GM18909 (cell line): ENCODE results near the gene NSUN5.

Experiments used
- ATAC-seq: cut with Tn5 transposase; IDR thresholded peaks from one replicate; pipeline ENCODE4 v1.9.1; 2021; ENCODE audit warnings: mild to moderate bottlenecking; ENCODE audit not compliant: unreplicated experiment, poor library complexity

NSUN5 gene

GRCh38 chr7:73308665-73309214 lies at the start of gene NSUN5:
NSUN5 (minus strand) TSS chr7:73308826; CDS start chr7:73308790, 36 bp downstream.
- ATAC-seq = peak; percentile 87

- no peak for ATAC-seq
These were observed 47.5 kb upstream of the NSUN5 start for GRCh38 chr7:73356159-73356558.

- no peak for ATAC-seq
These were observed 46.2 kb upstream of the NSUN5 start for GRCh38 chr7:73354821-73355220.

- ATAC-seq = no peak
These were observed 45.6 kb upstream of the NSUN5 start for GRCh38 chr7:73354196-73354595.

DNA sequence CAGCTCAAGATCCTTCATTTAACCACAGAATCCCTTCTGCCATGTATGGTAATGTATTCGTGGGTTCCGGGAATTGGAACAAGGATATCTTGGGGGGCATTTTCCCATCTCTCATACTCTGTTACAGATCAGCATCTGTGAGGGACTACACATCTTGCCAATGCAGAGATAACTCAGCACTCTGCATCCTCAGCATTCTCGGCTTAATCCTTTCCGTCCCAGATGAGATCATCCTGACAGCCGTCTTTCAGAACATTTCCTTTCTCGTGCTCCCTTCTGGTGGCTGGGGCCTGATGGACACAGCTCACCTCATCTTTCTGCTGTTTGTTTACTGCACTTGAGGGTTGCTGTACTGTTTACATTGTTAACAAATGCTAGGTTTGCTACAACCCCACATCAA lies 44.6 kb upstream of the NSUN5 start:
- ATAC-seq = no peak

DNA sequence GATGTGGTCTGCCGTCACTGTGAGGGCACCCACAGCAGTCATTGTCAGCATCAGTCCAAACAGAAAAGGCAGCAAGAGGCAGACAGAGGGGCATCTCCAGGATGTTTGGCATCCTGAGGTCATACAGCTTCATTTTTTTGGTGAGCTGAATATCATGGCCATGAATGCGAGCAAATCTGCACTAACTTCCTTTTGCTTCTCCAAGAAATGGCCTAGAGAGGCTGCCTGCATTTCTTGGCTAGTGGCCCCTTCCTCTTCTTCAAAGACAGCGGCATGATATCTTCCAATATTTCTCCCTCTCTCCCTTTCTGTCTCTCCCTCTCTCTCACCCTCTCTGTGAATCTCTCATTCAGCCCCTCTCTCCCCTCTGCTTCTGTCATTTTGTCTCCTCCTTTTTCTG lies 44.2 kb upstream of the NSUN5 start:
- no peak for ATAC-seq

- ATAC-seq = no peak
These were observed 43.0 kb upstream of the NSUN5 start for GRCh38 chr7:73351447-73352167.

DNA sequence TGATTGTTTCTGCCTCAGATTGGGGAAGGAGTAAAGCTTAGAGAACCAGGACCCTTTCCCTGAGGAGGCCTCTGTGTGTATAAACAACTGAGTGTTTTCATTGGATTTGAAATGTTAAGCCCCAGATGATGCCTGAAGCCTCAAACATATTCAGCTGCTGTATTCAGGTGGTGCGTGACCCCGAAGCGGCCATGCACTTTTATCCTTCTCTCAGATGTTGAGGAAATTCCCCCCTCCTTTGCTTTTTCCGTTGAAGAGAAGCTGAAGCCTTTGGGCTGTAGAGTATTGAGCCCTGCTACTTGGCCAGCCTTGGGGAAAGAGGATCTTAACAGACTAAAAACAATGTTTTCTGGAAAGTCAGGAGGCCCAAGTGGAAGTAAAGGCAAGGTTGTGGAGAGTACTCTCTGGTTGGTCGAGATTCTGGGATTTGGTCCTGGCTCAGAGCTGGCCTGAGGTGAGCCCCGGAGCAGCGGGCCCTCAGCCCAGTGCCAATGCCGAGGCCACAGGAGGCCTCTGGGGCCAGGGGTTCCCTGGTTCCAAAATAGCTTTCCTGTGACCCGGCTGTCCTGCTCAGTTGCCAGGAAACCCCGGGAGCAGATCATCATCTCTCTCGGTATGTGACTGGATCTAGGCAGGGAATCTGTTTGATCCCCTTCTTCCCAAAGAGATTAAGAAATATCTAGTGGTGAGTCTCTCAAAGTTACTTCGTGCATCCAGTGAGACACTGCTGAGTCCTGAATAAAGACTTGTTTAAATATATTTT lies 41.9 kb upstream of the NSUN5 start:
- no peak for ATAC-seq

DNA sequence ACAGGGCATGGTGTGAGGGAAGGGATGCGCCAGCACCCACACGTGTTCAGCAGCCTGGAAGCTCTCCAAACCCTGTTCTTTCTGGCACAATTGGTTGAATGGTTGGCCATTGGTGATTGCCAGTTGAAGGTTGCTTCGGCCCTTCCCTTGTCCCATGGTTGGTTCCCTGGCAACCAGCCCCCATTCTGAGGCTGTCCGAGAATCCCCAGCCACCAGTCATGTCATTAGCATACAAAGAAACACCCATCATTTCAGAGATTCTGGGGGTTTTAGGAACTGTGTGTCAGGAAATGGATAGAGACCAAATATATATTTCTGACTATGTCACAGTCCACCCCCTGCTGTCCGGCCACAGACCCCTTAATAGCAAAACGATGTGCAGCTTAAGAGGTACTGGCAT lies 41.1 kb upstream of the NSUN5 start:
- no peak for ATAC-seq

GRCh38 chr7:73345951-73346350 lies 37.3 kb upstream of the NSUN5 start:
- no peak for ATAC-seq

DNA sequence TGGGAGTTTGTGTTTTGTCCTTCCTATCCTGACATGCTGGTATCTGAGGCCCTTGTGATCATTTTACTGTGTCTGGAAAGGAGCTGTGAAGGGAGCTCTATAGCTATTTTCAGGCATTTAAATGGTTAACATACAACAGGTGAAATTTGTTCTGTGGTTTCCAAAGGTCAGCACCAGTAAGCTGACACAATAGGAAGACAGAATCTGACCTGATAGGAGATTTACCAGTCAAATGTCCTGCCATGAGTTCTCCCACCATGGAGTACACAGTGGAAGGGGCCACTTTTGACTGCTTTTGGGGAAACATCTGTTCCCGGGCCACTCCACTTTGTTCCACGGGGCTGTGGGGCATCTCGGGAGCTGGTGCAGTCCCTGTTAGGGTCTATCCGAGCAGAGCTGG lies 36.9 kb upstream of the NSUN5 start:
- ATAC-seq = no peak

- no peak for ATAC-seq
These were observed 35.2 kb upstream of the NSUN5 start for GRCh38 chr7:73343671-73344380.

DNA sequence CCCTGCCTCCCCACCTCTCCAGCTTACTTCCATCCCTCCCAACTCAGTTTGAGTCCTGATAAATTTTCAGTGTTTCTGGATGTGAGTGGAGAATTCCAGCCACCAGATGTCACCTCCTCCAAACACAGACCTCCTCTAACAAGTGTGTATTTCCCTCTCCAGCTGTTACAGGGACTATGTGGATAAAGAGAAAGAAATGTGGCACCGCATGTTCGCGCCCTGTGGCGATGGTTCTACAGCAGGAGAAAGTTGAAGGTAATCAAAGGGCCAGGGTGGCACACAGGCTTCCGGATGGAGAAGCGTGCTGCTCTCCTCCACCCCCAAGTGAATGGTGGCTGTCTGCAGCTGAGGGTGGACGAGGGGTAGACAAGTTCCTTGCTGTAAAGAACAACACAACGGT lies 34.0 kb upstream of the NSUN5 start:
- no peak for ATAC-seq

- ATAC-seq = no peak
These were observed 33.3 kb upstream of the NSUN5 start for GRCh38 chr7:73341877-73342276.

GRCh38 chr7:73340514-73340913 lies 31.9 kb upstream of the NSUN5 start:
- no peak for ATAC-seq

GRCh38 chr7:73338321-73338720 lies 29.7 kb upstream of the NSUN5 start:
- ATAC-seq = no peak

- no peak for ATAC-seq
These were observed 23.8 kb upstream of the NSUN5 start for GRCh38 chr7:73332447-73332846.

- no peak for ATAC-seq
These were observed 22.1 kb upstream of the NSUN5 start for GRCh38 chr7:73330772-73331171.

DNA sequence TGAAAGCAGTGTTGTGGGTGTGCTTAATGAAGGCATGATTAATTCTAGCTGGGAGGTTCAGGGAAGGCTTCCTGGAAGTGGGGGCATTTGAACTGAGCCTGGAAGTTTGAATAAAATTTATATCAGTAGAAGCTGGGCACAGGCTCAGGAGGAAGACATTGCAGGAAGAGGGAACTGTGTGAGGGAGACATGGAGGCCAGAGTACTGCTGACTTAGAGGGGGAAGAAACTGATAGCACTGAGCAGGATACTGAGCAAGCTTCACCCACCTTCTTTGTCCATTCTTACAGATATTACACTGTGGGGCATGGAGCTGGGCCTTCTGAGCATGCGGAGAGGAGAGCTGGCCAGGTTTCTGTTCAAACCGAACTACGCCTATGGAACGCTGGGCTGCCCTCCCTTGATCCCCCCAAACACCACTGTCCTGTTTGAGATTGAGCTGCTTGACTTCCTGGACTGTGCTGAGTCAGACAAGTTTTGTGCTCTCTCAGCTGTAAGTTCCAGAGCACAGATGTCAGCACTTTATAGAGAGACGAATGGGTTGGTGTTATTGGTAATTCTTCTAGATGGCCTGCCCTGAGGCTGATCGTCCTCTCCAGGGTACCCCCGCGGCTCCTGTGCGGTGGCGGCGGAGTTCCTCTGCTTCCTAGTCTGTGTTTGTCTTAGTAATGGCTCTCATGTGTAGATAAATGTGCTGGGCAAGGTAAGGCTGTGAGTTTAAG lies 21.4 kb upstream of the NSUN5 start:
- no peak for ATAC-seq

DNA sequence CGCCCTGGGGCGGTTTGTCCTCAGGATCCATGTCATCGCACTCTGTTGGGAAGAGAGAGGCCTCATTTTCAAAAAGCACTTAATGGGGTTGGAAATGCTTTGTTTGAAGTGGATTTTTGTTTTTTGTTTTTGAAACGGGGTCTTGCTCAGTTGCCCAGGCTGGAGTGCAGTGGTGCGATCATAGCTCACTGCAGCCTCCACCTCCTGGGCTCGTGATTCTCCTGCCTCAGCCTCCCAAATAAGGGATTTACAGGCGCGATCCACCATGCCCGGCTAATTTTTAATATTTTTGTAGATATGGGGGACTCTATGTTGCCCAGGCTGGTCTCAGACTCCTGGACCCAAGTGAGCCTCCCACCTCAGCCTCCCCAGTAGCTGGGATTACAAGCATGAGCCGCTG lies 20.1 kb upstream of the NSUN5 start:
- no peak for ATAC-seq
